GM23248 (cell line): ENCODE data around the gene CEP131. TPM values are rescaled to one million over a fixed set of nuclear protein-coding genes. Genes with fewer than 3 reads are reported as not detected.

Source experiments
- DNase-seq: peaks from one replicate; pipeline ENCODE4 v3.0.0-alpha.2; 2015
- H2AFZ ChIP-seq: fragments of 200-600 bp; sonication (generic); 2 replicates; pipeline ENCODE4 v1.6.1; 2016; ENCODE audit warnings: antibody characterized with exemption
- H3F3A ChIP-seq: fragments of 200-600 bp; sonication (generic); 2 replicates; pipeline ENCODE4 v1.6.1; 2016; ENCODE audit warnings: mild to moderate bottlenecking, antibody characterized with exemption, mixed run types; ENCODE audit not compliant: insufficient read depth
- H3K27ac ChIP-seq: fragments of 200-600 bp; sonication (generic); 2 replicates; pipeline ENCODE4 v1.5.1; 2016; ENCODE audit warnings: mild to moderate bottlenecking
- H3K27me3 ChIP-seq: fragments of 200-600 bp; sonication (generic); replicated peaks from 2 replicates; pipeline ENCODE4 v1.6.1; 2016; ENCODE audit warnings: mild to moderate bottlenecking; ENCODE audit not compliant: insufficient read depth
- H3K36me3 ChIP-seq: fragments of 200-600 bp; sonication (generic); 2 replicates; pipeline ENCODE4 v1.6.1; 2016; ENCODE audit warnings: low read depth, mild to moderate bottlenecking
- H3K4me1 ChIP-seq: fragments of 200-600 bp; sonication (generic); 2 replicates; pipeline ENCODE4 v1.6.1; 2016; ENCODE audit warnings: mild to moderate bottlenecking; ENCODE audit not compliant: insufficient read depth
- H3K4me2 ChIP-seq: fragments of 200-600 bp; sonication (generic); one replicate; pipeline ENCODE4 v1.6.1; 2016; ENCODE audit warnings: mild to moderate bottlenecking; ENCODE audit not compliant: unreplicated experiment
- H3K4me3 ChIP-seq: fragments of 200-600 bp; sonication (generic); 2 replicates; pipeline ENCODE4 v1.5.1; 2016; ENCODE audit warnings: mild to moderate bottlenecking
- H3K79me2 ChIP-seq: fragments of 200-600 bp; sonication (generic); 2 replicates; pipeline ENCODE4 v1.6.1; 2016; ENCODE audit warnings: mild to moderate bottlenecking; ENCODE audit not compliant: insufficient read depth
- H3K9ac ChIP-seq: fragments of 200-600 bp; sonication (generic); 2 replicates; pipeline ENCODE4 v1.6.1; 2016; ENCODE audit warnings: mild to moderate bottlenecking
- H3K9me2 ChIP-seq: fragments of 200-600 bp; sonication (generic); 2 replicates; pipeline ENCODE4 v1.6.1; 2016; ENCODE audit warnings: mixed run types, mild to moderate bottlenecking, moderate library complexity; ENCODE audit not compliant: insufficient read depth
- H3K9me3 ChIP-seq: fragments of 200-600 bp; sonication (generic); one replicate; pipeline ENCODE4 v1.6.1; 2017; ENCODE audit warnings: low read depth
- H4K20me1 ChIP-seq: fragments of 200-600 bp; sonication (generic); 2 replicates; pipeline ENCODE4 v1.6.0; 2016; ENCODE audit not compliant: insufficient read depth
- EZH2 ChIP-seq: fragments of 200-600 bp; sonication (generic); IDR thresholded peaks from 2 replicates; pipeline ENCODE4 v1.6.1; 2018; ENCODE audit warnings: antibody characterized with exemption, mild to moderate bottlenecking; ENCODE audit not compliant: insufficient read depth, poor library complexity, severe bottlenecking
- EZH2phosphoT487 ChIP-seq: fragments of 200-600 bp; sonication (generic); IDR thresholded peaks from 2 replicates; pipeline ENCODE4 v1.6.1; 2018; ENCODE audit warnings: antibody characterized with exemption, moderate library complexity, mild to moderate bottlenecking, low read depth; ENCODE audit not compliant: insufficient read depth
- WGBS, 2 experiments: methylation state at CpG; one replicate each; pipeline ENCODE4 v1.1.6; 2015 to 2017; ENCODE audit warnings: low lambda C conversion rate in 2 of 2, low coverage in 1 of 2; ENCODE audit errors: missing lambda C conversion rate in 2 of 2; 5-methylcytosine and 5-hydroxymethylcytosine counted together
- in situ Hi-C: fragments of 300-500 bp; cut with MboI; formaldehyde crosslinking; loops from 2 replicates; pipeline ENCODE4 v1.15.0; 2020
- polyA plus RNA-seq: library from polyadenylated mRNA; unstranded; fragments of >200 nt; fragmentation: Nextera tagmentation; extraction: Ambion mirVana; gene quantifications from 2 replicates; pipeline ENCODE4 v1.2.1, GENCODE V29; 2016
- total RNA-seq: library from RNA; depleted of rRNA; stranded (reverse); fragments of >200 nt; shearing (Covaris generic); gene quantifications from 2 replicates; pipeline ENCODE4 v1.2.3, GENCODE V29; 2014

Gene CEP131
- total and polyA plus RNA-seq, 2 experiments from 2014 or later = 5.6 to 8.0 TPM

DNA sequence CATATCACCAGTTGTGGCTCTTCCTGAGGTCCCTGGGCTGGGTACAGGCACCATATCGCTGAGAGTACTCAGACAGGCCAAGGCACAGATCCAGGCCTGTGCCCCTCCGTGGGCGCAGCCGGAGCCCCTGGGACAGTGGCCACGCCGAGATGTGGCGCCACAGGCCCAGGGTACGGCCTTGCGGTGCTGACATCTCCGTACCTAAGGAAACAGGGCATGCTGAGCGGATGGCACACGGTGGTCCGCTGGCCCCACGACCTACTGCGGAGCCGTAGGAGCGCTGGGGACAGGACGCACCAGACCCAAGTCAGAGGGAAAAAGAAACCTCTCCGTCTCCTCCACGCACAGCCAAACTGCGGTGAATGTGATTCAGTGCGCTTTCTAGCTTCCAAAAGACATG, 42.8 kb upstream of the CEP131 start:
- Histone ChIP-seq H3K9me3 (no peaks in the 10 kb centered on the region), H3K79me2 (no peaks in the 10 kb centered on the region), H2AFZ (no peak overlapping the region), H3K4me2 (no peak overlapping the region), H3K27ac (no peak overlapping the region), H3K4me3 (no peak overlapping the region), H3K36me3 (no peaks in the 10 kb centered on the region; the same call in 1 of the 2 replicates), H3K9me2 (no peaks in the 10 kb centered on the region), H3F3A (no peaks in the 10 kb centered on the region), H3K4me1 (no peaks in the 10 kb centered on the region), H3K27me3 (no peaks in the 10 kb centered on the region), H3K9ac (no peak overlapping the region), H4K20me1 (no peaks in the 10 kb centered on the region)
- no peak for DNase-seq
- TF ChIP-seq EZH2phosphoT487 = no peak
- no peak for TF ChIP-seq EZH2
- in situ Hi-C loops = loop anchor here (10.0 kb wide), 1 partner anchor 209 kb away; no protein-coding TSS in a partner anchor
- 95 to 96% methylated on average over 22 of the region's 22 CpGs for WGBS, 2 experiments

DNA sequence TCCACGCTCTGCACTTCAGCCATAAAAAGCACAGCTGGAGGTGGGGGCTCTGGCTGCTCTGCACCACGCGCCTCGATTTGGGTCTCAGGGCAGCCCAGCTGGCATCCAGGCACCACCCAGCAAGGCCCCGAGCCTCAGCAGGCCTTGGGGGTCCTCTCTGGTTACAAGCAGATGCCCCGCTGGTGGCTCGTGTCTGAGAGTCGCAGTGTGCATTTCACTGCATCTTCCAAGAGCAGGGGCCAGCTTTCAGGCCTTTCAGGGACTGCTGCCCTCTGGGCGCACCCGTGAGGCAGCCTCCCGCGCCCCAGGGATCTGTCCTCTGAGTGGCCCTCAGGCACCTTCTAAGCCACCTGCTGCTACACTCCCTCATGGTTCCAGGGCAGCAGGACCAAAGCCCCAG, 41.9 kb upstream of the CEP131 start:
- H3K9me2 ChIP-seq = no peaks in the 10 kb centered on the region
- no peak for TF ChIP-seq EZH2phosphoT487
- TF ChIP-seq EZH2 = no peak
- no peak overlapping the region for H3K9ac ChIP-seq
- H3K9me3 ChIP-seq = no peaks in the 10 kb centered on the region
- in situ Hi-C loops = loop anchor here (10.0 kb wide), 1 partner anchor 210 kb away; no protein-coding TSS in a partner anchor
- 85 to 86% methylated on average over 12 of the region's 12 CpGs for WGBS, 2 experiments
- no peak overlapping the region for H3K4me3 ChIP-seq
- no peaks in the 10 kb centered on the region for H3K79me2 ChIP-seq
- no peaks in the 10 kb centered on the region for H3K27me3 ChIP-seq
- no peaks in the 10 kb centered on the region for H3F3A ChIP-seq
- DNase-seq = no peak
- H2AFZ ChIP-seq = no peak overlapping the region
- no peak overlapping the region for H3K4me2 ChIP-seq
- H3K4me1 ChIP-seq = no peaks in the 10 kb centered on the region
- no peaks in the 10 kb centered on the region for H4K20me1 ChIP-seq
- H3K36me3 ChIP-seq = no peaks in the 10 kb centered on the region; the same call in 1 of the 2 replicates
- H3K27ac ChIP-seq = no peak overlapping the region

DNA sequence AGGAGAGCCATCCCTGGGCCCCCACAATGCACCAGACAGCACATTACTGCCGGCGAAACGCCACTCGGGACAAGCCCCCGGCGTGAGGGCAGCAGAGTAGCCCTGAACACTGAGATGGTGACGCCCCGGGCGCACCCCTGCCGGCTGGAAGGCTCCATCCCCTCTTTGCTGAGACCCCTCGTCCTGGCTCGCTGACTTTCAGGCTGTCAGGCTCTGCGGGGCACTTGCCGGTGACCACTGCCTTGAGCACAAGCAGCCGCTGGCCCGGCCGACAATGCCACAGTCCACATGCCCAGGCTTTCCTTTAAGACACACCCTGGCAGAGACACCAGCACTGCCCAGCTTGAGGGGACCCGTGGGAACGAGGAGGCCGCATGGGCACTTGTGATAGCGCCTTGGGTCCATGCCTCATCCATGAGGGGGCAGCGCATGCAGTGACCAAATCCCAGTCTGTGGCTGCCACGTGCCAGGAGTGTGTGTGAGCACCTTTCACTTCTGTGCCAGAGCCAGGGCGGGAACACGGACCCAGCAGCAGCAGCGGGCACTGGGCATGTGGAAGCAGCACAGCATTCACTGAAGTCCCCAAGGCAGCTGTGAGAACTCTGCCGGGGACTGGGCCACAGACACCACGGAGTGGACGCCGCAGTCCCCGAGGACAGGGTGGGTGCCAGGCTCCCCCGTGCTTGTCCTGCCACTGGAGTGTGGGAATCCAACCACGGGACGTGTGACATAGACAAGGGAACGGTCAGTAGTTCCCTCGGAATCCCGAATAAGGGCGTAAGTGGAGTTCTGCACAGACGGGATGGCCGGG, 40.8 kb upstream of the CEP131 start:
- Histone ChIP-seq H3K79me2 (no peaks in the 10 kb centered on the region), H3K4me2 (no peak overlapping the region), H3K9me2 (no peaks in the 10 kb centered on the region), H3K27me3 (no peaks in the 10 kb centered on the region), H3F3A (no peaks in the 10 kb centered on the region), H3K27ac (no peak overlapping the region), H3K4me3 (no peak overlapping the region), H3K9ac (no peak overlapping the region), H3K4me1 (no peaks in the 10 kb centered on the region), H3K36me3 (no peaks in the 10 kb centered on the region; the same call in 1 of the 2 replicates), H3K9me3 (no peaks in the 10 kb centered on the region), H4K20me1 (no peaks in the 10 kb centered on the region), H2AFZ (no peak overlapping the region)
- TF ChIP-seq EZH2 = no peak
- TF ChIP-seq EZH2phosphoT487 = no peak
- in situ Hi-C loops = loop anchor here (10.0 kb wide), 1 partner anchor 211 kb away; no protein-coding TSS in a partner anchor
- 96 to 98% methylated on average over 31 to 39 of the region's 40 CpGs for whole genome bisulfite sequencing, 2 experiments
- no peak for DNase-seq

DNA sequence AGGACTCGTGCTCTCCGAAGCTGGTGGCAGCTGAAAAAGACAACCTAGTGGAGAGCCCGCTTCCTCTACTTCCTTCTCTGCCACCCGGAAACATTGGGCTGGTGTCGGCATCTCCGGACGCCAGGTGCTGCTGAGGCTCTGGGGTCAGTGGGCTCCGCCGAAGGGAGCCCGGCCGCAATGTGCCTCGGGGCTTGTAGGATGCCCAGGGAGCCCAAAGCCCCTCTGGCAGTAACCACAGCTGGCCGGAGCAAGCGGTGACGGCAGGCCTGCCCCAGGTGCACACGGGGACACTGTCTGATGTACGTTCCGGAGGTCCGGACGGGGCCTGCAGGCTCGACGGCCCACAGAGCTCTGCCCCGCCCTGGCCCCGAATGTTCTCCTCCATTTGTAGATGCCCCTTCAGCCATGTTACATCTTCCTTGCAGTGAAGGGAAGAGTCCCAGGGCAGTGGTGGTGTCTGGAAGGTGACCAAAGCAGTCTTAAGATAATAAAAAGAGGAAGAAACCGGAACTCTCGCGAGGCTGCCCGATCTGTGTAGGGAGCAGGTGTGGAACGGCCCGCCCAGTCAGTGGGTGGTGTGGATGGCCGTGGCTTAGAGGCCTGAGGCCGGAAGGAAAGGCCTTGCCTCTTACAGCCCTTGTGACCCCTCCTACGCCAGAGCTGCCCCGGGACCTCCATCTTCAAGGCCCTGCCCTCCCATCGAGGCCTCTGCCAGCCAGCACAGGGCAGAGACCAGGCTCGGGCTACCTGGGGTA, 39.0 kb upstream of the CEP131 start:
- DNase-seq = no peak
- in situ Hi-C loops = loop anchor here (10.0 kb wide), 1 partner anchor 213 kb away; no protein-coding TSS in a partner anchor
- 95% methylated on average over 35 to 36 of the region's 36 CpGs for WGBS, 2 experiments
- Histone ChIP-seq H3K36me3 (no peaks in the 10 kb centered on the region), H3F3A (no peaks in the 10 kb centered on the region), H3K9me2 (no peaks in the 10 kb centered on the region), H3K4me1 (no peaks in the 10 kb centered on the region), H3K4me2 (no peak overlapping the region), H4K20me1 (no peaks in the 10 kb centered on the region), H3K9me3 (no peaks in the 10 kb centered on the region), H3K9ac (no peak overlapping the region), H2AFZ (no peak overlapping the region), H3K4me3 (no peak overlapping the region), H3K79me2 (no peaks in the 10 kb centered on the region), H3K27me3 (no peaks in the 10 kb centered on the region), H3K27ac (no peak overlapping the region)
- TF ChIP-seq EZH2 = no peak
- TF ChIP-seq EZH2phosphoT487 = no peak
